Subcutaneous abdominal adipose tissue (tissue), 5 donors: Measurements from ENCODE around the gene PDZD7.

Experiments used
- H3K27ac ChIP-seq: one replicate; pipeline ENCODE4 v1.7.0; 2013; ENCODE audit warnings: low read depth, mild to moderate bottlenecking, inconsistent platforms, low read length, moderate library complexity
- H3K27me3 ChIP-seq, 5 donors: one replicate each; pipeline ENCODE4 v1.7.0; 2013; ENCODE audit warnings: low read length in 5 of 5, inconsistent platforms in 1 of 5; ENCODE audit not compliant: control insufficient read depth in 5 of 5, insufficient read depth in 4 of 5
- H3K36me3 ChIP-seq, 5 donors: one replicate each; pipeline ENCODE4 v1.7.0; 2013; ENCODE audit warnings: low read length in 5 of 5; ENCODE audit not compliant: control insufficient read depth in 5 of 5, insufficient read depth in 5 of 5
- H3K4me1 ChIP-seq, 5 donors: one replicate each; pipeline ENCODE4 v1.7.0; 2013; ENCODE audit warnings: low read length in 5 of 5, mild to moderate bottlenecking in 3 of 5, moderate library complexity in 1 of 5; ENCODE audit not compliant: control insufficient read depth in 5 of 5, insufficient read depth in 5 of 5
- H3K4me3 ChIP-seq, 5 donors: one replicate each; pipeline ENCODE4 v1.7.0; 2013; ENCODE audit warnings: low read length in 5 of 5, low read depth in 1 of 5
- H3K9ac ChIP-seq, 5 donors: one replicate each; pipeline ENCODE4 v1.7.0; 2013; ENCODE audit warnings: low read length in 5 of 5, mild to moderate bottlenecking in 4 of 5, moderate library complexity in 3 of 5
- H3K9me3 ChIP-seq, 5 donors: one replicate each; pipeline ENCODE4 v1.7.0; 2013; ENCODE audit warnings: low read length in 5 of 5; ENCODE audit not compliant: control insufficient read depth in 5 of 5
- donor health status: healthy.
- donor health status: healthy.
- donor health status: healthy.
- donor health status: healthy.
- donor health status: healthy.

PDZD7 gene

DNA sequence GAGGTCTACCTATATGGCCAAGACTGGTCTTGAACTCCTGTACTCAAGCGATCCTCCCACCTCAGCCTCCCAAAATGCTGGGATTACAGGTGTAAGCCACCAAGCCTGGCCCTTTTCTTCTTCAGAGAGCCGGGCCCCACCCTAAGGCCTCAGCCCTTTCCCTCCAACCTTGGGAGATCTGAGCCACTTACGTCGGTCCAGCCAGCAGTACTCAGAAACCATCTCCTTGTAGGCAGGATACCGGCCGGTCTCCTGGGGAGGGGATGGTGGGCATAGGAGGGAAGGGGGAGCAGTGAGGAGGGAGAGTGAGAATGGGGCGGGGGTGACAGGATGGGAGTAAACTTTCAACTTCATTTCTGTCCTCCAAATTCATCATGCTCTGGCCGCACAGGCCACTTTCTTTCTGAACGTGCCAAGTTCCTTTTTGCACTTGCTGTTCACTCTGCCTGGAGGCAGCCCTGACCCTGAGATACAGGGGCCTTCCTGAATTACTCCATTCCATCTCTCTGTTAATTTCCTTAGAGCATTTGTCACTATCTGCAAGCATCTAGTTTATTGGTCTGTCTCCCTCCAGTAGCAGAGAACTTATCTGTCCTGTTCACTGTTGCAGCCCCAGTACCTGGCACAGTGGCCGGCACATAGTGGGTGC, 10.4 kb downstream of the PDZD7 start:
- no peak overlapping the region for H3K27ac ChIP-seq
- H3K4me1 ChIP-seq, result peaks cover 0 to 16% (median 11%) of the 10 kb centered on the region in 5 donors
- H3K4me3 ChIP-seq, result no peak overlapping the region
- no peaks in the 10 kb centered on the region for H3K36me3 ChIP-seq
- H3K9me3 ChIP-seq, result no peaks in the 10 kb centered on the region
- peaks cover 0 to 9% (median 6%) of the 10 kb centered on the region in 5 donors for H3K27me3 ChIP-seq
- H3K9ac ChIP-seq, result no peak overlapping the region

DNA sequence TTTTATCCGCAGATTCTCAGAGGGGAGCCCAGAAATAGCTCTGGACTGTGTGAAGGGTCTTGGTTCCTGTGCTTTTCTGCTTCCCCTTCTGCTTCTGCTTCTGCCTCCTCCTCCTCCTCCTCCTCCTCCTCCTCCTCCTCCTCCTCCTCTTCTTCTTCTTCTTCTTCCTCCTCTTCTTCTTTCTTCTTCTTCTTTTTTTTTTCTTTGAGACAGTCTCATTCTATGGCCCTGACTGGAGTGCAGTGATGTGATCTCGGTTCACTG, 11.6 kb downstream of the PDZD7 start:
- Histone ChIP-seq H3K4me1 (peaks cover 2 to 16% (median 11%) of the 10 kb centered on the region in 5 donors), H3K4me3 (peak overlapping the region in 1 of 5 donors; percentile 18), H3K27ac (no peak overlapping the region), H3K9ac (no peak overlapping the region), H3K27me3 (peaks cover 0 to 9% (median 6%) of the 10 kb centered on the region in 5 donors), H3K9me3 (no peaks in the 10 kb centered on the region), H3K36me3 (no peaks in the 10 kb centered on the region)

DNA sequence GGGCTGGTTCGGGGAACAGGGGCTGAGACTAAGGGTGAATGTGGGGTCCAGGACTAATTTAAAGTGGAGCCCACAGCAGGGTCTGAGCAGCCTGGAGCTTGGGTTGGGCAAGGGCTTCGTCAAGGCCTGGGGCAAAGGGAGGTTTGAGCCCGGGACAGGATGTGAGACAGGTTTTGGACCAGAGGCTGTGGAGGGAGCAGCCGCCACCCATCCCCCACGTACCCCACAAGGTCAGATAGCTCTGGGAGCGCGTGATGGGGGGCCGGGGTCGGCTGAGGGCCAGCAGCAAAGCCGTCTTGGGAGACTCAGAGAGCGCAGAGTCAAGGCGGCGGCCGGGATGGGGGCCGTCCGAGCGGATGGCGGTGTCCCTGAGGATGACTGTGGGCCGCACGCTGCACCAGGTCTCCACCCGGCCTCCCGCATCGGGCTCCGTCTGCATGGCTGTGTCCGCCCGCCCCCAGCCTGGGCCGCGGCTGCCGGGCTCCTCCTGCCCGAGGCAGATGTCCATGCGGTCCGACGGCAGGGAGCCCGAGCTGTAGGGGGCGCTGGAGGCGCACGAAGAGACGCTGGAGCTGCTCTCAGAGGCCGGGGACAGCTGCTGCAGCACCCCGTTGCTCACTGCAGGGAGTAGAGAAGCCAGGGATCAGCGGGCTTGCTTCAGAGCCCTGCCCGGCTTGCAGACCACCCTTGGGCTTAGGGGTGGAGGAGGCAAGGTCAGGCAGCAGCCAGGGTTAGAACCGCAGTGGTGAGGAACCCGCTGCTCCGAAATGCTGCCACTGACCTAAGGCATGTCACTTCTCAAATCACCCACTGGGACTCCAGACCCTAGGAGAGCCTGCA, 12.1 kb downstream of the PDZD7 start:
- Histone ChIP-seq H3K36me3 (no peaks in the 10 kb centered on the region), H3K27me3 (peaks cover 0 to 9% (median 6%) of the 10 kb centered on the region in 5 donors), H3K4me3 (peak overlapping the region in 2 of 5 donors; percentile 15 to 18), H3K9me3 (no peaks in the 10 kb centered on the region), H3K27ac (no peak overlapping the region), H3K9ac (peak overlapping the region in 1 of 5 donors; percentile 26), H3K4me1 (peaks cover 2 to 19% (median 14%) of the 10 kb centered on the region in 5 donors)

DNA sequence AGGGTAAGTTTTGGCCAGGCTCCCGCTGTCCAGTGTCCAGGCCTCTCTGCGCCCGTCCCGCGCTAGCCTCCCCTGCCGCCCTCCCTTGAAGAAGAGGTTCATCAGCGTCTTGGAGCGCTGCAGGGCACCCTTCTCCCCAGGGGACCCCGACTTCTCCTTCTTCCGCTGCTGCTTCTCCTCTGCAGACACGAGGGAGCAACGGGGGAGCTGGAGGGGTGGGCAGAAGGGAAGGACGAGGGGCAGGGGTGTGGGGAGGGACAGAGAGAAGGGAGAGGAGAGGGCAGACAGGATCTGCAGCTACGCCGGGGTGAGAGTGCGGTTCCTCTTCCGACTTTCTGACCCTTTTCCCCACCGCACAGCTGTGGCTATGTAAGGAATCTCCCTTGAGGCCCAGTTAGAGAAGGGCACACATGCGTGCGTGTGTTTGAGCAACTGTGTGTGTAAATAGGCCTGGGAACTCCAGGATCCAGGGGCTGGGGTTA, 12.8 kb downstream of the PDZD7 start:
- Histone ChIP-seq H3K4me3 (no peak overlapping the region), H3K36me3 (no peaks in the 10 kb centered on the region), H3K27me3 (peaks cover 0 to 9% (median 6%) of the 10 kb centered on the region in 5 donors), H3K27ac (no peak overlapping the region), H3K4me1 (peaks cover 6 to 23% (median 18%) of the 10 kb centered on the region in 5 donors), H3K9ac (peak overlapping the region in 1 of 5 donors; percentile 26), H3K9me3 (no peaks in the 10 kb centered on the region)

DNA sequence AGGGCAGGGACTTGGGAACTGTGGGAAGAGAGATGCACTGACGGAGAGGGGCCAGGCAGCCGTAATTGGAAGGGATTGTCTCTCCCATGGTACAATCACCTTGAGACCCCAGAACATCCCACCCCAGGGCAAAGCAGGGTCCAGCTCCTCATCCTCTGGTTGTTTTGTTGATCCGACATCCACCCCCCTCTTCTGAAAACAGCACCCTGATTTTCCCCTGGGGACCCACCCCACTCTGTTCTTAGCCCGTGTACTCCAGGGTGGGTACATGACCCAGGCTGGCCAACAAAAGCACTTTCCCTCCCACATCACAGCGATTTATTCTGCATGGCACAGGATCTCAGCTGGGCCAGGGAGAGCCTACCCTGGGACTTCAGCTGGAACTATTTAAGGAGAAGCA, 14.1 kb downstream of the PDZD7 start:
- H3K4me3 ChIP-seq, result no peak overlapping the region
- H3K9ac ChIP-seq, result no peak overlapping the region
- H3K27me3 ChIP-seq, result peaks cover 0 to 9% (median 6%) of the 10 kb centered on the region in 5 donors
- H3K4me1 ChIP-seq, result peaks cover 11 to 34% (median 31%) of the 10 kb centered on the region in 5 donors
- H3K27ac ChIP-seq, result no peak overlapping the region
- no peaks in the 10 kb centered on the region for H3K36me3 ChIP-seq
- H3K9me3 ChIP-seq, result no peaks in the 10 kb centered on the region

DNA sequence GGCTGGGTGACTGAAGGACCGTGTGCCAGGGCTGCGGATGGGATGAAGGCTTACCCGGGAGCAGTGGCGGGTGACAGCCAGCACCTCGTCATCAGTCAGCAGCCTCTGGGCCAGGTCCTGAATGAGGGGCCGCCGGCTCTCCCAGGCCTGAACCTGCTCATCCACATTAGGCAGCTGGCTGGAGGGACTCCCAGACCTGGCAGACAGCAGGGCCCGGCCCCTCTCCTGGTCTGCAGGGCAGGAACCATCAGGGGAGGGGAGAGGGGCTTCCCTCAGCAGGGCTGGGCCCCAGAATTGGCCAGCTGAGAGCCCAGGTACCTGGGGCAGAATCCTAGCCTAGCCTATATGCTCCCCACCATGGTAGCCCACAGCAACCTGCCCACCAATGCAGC, 15.4 kb downstream of the PDZD7 start:
- H3K4me1 ChIP-seq, result peaks cover 11 to 34% (median 31%) of the 10 kb centered on the region in 5 donors
- H3K27ac ChIP-seq, result no peak overlapping the region
- H3K9ac ChIP-seq, result no peak overlapping the region
- no peaks in the 10 kb centered on the region for H3K9me3 ChIP-seq
- peaks cover 0 to 9% (median 5%) of the 10 kb centered on the region in 5 donors for H3K27me3 ChIP-seq
- no peak overlapping the region for H3K4me3 ChIP-seq
- no peaks in the 10 kb centered on the region for H3K36me3 ChIP-seq

DNA sequence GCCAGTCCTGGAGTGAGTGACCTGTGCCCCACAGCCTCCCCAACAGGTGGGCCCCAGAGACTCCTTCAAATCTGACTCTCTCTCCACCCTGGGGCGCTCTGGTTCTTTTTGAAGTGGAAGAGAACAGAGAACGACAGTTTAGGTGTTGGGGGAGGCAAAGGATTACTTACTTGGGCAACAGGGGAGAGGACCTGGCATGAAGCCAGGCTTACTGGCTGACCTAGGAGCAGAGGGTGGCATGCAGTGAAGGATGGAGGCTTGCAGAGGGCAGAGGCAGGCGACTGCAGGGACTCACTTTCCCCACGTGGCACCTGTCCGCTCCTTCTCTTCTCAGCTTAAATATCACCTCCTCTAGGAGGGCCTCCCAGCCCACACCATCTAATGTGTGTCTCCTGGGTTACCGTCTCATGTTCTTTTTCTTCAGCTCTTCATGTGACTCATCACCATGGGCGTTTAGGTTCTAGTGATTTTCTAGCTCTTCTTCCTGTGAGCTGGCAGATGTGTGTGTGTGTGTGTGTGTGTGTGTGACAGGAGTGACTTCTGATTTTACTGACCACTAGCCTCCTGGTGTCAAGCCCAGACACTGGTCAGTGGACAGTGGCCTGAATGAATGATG, 15.9 kb downstream of the PDZD7 start:
- Histone ChIP-seq H3K36me3 (no peaks in the 10 kb centered on the region), H3K4me1 (peaks cover 11 to 34% (median 31%) of the 10 kb centered on the region in 5 donors), H3K4me3 (no peak overlapping the region), H3K27me3 (peaks cover 0 to 9% (median 5%) of the 10 kb centered on the region in 5 donors), H3K27ac (no peak overlapping the region), H3K9ac (no peak overlapping the region), H3K9me3 (no peaks in the 10 kb centered on the region)

DNA sequence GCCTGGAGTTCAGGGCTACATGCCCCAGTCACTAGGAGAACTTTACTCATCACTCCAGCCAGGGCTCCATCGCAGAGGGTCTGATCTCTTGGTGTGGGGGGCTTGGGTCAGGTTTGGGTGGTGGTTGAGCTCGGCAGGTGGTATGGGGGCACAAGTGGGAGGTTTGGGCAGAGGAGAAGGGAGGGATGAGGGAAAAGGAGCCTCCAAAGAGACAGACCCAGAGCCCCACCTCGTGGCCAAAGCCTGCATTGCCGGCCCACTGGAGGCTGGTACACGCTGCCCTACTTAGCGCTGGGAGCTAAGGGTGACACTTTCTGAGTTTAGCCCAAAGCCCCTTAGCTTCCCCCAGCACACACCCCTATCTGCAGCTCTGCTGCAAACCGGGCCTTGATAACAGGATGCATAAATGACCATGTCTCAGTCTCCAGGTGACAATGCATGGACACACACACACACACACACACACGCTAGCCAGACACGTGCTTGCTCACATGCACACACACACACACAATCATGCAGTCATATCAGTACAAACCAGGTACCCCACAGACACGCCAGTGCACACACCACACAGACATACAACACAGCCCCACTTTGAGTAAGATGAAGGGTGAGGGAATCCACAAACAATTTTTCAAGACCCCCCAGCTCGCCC, 16.6 kb downstream of the PDZD7 start:
- peaks cover 11 to 34% (median 31%) of the 10 kb centered on the region in 5 donors for H3K4me1 ChIP-seq
- no peak overlapping the region for H3K9ac ChIP-seq
- peaks cover 0 to 9% (median 5%) of the 10 kb centered on the region in 5 donors for H3K27me3 ChIP-seq
- H3K9me3 ChIP-seq, result no peaks in the 10 kb centered on the region
- H3K27ac ChIP-seq, result no peak overlapping the region
- H3K36me3 ChIP-seq, result no peaks in the 10 kb centered on the region
- H3K4me3 ChIP-seq, result no peak overlapping the region

DNA sequence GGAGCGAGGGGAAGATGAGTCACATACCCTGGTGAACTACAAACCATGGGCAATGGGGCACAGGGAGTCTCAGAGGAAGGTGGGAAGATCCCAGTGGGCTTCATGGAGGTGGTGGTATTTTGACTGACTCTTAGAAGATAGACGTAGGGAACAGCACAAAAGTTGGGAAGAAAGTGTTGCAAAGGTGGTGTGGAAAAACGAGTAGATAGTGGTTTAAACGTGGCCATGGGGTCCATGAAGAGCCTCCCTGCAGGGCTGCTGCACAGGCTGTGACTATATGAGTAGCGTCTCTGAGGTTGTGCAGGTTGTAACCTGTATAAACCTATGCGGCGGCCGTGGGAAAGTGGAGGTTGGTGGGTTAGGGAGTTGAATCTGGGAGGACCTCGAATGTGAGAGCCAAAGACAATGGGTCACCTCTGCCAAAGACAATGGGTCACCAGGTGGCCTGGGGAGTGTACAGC, 17.5 kb downstream of the PDZD7 start:
- H3K9ac ChIP-seq, result no peak overlapping the region
- H3K27me3 ChIP-seq, result peaks cover 0 to 9% (median 5%) of the 10 kb centered on the region in 5 donors
- H3K4me3 ChIP-seq, result no peak overlapping the region
- H3K4me1 ChIP-seq, result peaks cover 11 to 25% (median 22%) of the 10 kb centered on the region in 5 donors
- no peaks in the 10 kb centered on the region for H3K9me3 ChIP-seq
- no peaks in the 10 kb centered on the region for H3K36me3 ChIP-seq
- H3K27ac ChIP-seq, result peak overlapping the region; percentile 60
